NCI-H345 treated with DMSO at 0.1 percent for 48 hours (cell line): Measurements from ENCODE around the gene DOCK7.
A peak's percentile ranks its signal among the peaks of the same experiment; 100 is the strongest.

Source experiments
- DNase-seq: peaks from one replicate; lab custom pipeline; 2025; ENCODE audit not compliant: unreplicated experiment; lab: John Stamatoyannopoulos, UW

Gene DOCK7

GRCh38 chr1:62450301-62450700 is 237.9 kb downstream of the DOCK7 start:
- DNase-seq = no peak

GRCh38 chr1:62448221-62448933 is 239.8 kb downstream of the DOCK7 start:
- DNase-seq = no peak

GRCh38 chr1:62444701-62445100 is 243.5 kb downstream of the DOCK7 start:
- no peak for DNase-seq

GRCh38 chr1:62439652-62440371 is 248.4 kb downstream of the DOCK7 start:
- no peak for DNase-seq

GRCh38 chr1:62438163-62438562 is 250.0 kb downstream of the DOCK7 start:
- no peak for DNase-seq

GRCh38 chr1:62437273-62437940 is 250.8 kb downstream of the DOCK7 start:
- no peak for DNase-seq

- peak; percentile 98 for DNase-seq
Measured at GRCh38 chr1:62436466-62437272, 251.5 kb downstream of the DOCK7 start, which contains the start of gene USP1. USP1 (plus strand) TSS chr1:62437049; CDS start chr1:62439868, 2,819 bp downstream.

- no peak for DNase-seq
Measured at GRCh38 chr1:62436039-62436465, 252.1 kb downstream of the DOCK7 start.

GRCh38 chr1:62435231-62436038 is 252.8 kb downstream of the DOCK7 start:
- DNase-seq = no peak

GRCh38 chr1:62434618-62435001 is 253.6 kb downstream of the DOCK7 start:
- no peak for DNase-seq

- DNase-seq = no peak
Measured at GRCh38 chr1:62433861-62434617, 254.1 kb downstream of the DOCK7 start.

GRCh38 chr1:62429581-62429980 is 258.6 kb downstream of the DOCK7 start:
- no peak for DNase-seq

GRCh38 chr1:62428351-62428750 is 259.8 kb downstream of the DOCK7 start:
- no peak for DNase-seq

- no peak for DNase-seq
Measured at GRCh38 chr1:62426794-62427193, 261.4 kb downstream of the DOCK7 start.

- no peak for DNase-seq
Measured at GRCh38 chr1:62426237-62426636, 261.9 kb downstream of the DOCK7 start.

GRCh38 chr1:62425041-62425440 is 263.1 kb downstream of the DOCK7 start:
- no peak for DNase-seq

GRCh38 chr1:62424411-62424810 is 263.8 kb downstream of the DOCK7 start:
- no peak for DNase-seq

GRCh38 chr1:62423580-62424242 is 264.5 kb downstream of the DOCK7 start:
- no peak for DNase-seq

GRCh38 chr1:62420214-62420613 is 268.0 kb downstream of the DOCK7 start:
- DNase-seq = no peak
